Measurements from ENCODE around the gene NOS3.

- TF ChIP-seq CTCF (IDR thresholded peaks at IDR 0.05; ENCODE audit: borderline replicate concordance, extremely low read depth, low read length, poor library complexity, severe bottlenecking) (no peak), EZH2 (IDR thresholded peaks at IDR 0.05; ENCODE audit: borderline replicate concordance, low read depth, low read length, severe bottlenecking) (no peak)
Measured at GRCh38 chr7:150994141-150994837, 3.5 kb downstream of the NOS3 start.

Data from DND-41 (cell line).